Measurements from ENCODE around the gene NLRC5.

DNA sequence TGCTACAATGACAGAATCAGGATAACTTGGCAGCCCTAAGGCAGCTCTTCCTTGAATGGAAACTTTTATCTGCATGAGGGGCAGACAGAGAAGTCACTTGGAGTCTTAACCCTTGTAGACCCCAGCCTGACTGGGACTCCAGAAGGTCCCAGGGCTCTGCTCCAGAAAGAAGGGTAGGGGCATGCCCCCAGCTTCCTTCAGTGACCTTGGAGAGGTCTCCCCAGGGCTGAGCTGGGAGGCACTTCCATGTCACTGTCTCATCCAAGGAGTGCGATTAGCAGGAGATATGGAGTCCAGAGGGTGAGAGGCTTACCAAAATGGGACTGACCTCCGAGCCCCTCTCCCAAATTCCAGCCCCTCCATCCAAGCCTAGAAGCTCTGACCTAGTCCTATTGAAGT lies 3.4 kb upstream of the NLRC5 start:
- TF ChIP-seq, protein P1, sequence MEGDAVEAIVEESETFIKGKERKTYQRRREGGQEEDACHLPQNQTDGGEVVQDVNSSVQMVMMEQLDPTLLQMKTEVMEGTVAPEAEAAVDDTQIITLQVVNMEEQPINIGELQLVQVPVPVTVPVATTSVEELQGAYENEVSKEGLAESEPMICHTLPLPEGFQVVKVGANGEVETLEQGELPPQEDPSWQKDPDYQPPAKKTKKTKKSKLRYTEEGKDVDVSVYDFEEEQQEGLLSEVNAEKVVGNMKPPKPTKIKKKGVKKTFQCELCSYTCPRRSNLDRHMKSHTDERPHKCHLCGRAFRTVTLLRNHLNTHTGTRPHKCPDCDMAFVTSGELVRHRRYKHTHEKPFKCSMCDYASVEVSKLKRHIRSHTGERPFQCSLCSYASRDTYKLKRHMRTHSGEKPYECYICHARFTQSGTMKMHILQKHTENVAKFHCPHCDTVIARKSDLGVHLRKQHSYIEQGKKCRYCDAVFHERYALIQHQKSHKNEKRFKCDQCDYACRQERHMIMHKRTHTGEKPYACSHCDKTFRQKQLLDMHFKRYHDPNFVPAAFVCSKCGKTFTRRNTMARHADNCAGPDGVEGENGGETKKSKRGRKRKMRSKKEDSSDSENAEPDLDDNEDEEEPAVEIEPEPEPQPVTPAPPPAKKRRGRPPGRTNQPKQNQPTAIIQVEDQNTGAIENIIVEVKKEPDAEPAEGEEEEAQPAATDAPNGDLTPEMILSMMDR (IDR thresholded peaks at IDR 0.05) = no peak
- TF ChIP-seq EP300 (IDR thresholded peaks at IDR 0.05) (no peak), POLR2A (IDR thresholded peaks at IDR 0.05) (no peak)
